HG03378 (cell line): ENCODE data around the gene APBA2.

Experiments
- ATAC-seq: cut with Tn5 transposase; IDR thresholded peaks from one replicate; pipeline ENCODE4 v1.9.1; 2021; ENCODE audit warnings: mild to moderate bottlenecking, moderate library complexity; ENCODE audit not compliant: unreplicated experiment

The APBA2 gene

DNA sequence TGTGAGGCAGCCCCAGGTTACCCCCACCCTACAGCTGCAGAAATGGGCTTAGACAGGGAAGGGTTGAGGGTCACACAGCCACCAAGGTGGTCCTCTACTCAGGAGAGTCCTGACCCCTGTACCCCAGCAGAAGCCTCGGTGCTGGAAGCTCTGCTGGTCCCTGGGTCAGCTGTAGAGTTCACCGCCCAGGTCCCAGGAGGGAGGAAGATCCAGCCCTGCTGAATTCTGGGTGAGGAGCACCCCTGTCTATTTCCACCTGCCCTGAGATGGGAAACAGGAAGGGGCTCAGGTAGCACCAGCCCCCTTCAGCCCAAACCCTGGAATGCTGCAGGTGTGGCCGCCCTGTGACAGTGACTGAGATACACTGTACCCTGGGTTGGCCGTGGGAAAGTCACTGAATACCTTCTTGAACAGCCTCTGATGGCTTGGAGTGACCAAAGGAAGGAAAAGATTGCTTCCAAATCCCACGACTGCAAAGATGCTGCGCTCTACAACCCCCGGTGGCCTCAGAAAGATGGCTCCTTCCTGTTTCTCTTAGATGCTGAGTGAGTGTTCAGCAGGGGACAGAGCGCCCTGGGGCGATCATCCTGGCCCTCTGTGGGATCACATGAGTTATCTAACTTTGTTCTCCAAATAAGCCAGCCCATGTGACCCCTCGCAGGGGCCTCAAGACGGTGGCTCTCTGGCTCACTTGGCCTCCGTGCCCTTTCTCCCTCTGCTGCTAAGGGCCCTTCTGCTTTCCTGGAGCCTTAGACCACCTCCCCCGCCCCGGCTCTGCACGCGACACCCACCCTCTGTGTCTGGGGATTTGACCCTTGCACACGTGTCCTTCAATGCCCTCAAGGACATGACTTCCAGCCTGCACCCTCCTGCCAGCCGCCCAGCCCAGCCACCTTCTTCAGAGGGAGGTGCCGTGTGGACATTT is 242.0 kb downstream of the APBA2 start:
- no peak for ATAC-seq

DNA sequence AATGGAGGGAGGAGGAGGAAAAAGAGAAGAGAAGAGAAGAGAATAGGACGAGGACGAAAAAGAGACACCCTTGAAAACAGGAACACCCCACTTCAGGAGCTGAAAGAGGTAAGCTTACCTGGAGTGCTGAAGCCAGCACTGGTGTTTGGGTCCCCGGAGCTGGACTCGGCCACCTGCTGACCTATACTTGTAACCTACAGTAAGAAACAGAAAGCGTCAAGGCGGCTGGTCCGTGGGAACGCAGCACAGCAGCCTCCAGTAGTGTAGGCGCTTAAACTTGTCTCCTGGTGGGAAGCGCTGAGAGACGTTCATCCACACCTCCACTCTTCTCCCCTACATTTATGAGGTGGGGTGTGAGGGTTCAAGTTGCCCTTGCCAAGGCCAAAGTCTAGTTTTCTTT is 242.9 kb downstream of the APBA2 start:
- ATAC-seq = no peak

DNA sequence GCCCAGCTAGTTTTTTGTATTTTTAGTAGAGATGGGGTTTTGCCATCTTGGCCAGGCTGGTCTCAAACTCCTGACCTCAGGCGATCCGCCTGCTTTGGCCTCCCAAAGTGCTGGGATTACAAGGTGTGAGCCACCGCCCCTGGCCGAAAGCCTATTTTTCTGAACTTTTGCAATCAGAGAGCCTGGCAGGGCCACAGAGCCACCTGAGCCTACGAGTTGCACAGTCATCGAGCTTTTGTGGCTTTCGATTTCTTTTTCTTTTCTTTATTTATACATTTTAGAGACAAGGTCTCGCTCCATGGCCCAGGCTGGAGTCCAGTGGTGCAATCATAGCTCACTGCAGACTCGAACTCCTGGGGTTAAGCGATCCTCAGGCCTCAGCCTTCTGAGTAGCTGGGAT is 243.4 kb downstream of the APBA2 start:
- ATAC-seq = no peak

DNA sequence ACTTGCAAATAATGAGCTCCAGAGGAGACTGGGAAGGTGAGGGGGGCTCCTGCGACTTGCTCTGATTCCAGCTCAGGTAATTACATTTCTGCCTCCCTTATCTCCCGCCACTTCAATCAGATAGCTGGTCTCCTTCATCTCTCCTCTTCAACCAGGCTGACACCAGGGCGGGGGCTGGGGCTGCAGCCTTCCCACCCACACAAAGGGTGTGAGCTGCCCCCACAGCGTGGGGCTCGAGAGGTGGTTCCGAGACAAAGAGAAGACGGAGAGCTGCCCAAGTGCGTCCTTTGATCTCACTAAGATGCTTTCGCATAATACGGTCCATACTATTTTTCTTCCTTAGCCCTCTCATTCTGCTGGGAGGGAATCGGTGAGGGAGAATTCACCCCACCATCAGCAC is 244.2 kb downstream of the APBA2 start:
- ATAC-seq = no peak

DNA sequence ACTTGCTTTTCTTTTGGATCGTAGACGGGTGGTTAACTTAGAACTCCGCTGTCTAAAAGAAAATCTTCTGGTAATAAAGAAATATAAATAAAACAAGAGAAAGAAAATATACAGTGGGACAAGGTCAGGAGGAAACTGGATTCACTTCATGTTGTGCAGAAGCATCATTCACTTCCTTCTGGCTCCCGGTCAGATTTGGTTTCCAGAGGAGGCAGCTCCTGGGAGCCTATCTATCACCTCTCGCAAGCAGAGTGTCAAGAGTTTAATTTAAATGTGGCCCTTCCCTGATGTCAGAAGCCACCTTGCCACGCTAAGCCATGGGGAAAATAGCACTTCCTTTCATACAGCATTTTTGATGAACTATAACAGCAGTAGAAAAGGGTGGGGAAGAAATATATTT is 244.7 kb downstream of the APBA2 start:
- ATAC-seq = no peak

DNA sequence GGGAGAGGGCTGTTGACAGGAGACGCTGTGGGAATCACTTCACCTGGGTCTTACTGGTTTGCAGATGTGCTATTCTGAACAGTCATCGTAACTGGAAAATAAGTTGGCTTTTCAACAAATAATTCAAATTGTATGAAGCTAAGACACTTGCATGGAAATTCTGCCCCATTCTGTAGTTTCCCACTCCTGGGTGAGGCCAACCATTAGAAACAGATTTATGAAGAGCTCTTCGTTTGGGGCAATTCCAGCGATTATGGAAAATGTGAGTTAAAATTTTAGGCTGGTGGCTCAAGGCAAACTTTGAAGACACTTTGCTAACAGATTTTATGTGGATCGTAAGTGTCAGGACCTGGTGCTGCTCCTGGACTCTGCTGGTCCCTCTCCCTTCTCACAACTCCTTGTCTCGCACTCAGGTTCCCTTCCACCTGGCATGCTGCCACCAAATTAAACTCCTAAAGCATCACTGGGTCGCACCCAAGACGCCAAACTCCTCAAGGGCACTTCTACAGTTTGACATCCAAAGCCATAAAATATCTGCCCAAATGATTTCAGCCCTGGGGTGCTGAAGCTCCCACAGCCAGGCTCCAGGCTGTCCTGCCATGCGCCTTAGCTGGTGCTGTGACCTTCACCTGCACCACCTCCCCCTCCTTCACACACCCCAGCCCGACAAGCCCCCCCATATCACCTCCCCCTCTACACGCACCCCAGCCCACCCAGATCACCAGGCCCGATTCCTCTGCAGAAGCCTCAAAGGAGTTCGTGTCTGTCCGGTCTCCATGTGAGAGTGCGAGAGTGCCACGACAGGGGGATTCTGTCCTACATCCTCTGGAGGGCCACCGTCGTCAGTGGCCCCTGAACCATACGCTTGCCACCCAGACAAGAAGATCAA is 245.4 kb downstream of the APBA2 start:
- ATAC-seq = no peak

DNA sequence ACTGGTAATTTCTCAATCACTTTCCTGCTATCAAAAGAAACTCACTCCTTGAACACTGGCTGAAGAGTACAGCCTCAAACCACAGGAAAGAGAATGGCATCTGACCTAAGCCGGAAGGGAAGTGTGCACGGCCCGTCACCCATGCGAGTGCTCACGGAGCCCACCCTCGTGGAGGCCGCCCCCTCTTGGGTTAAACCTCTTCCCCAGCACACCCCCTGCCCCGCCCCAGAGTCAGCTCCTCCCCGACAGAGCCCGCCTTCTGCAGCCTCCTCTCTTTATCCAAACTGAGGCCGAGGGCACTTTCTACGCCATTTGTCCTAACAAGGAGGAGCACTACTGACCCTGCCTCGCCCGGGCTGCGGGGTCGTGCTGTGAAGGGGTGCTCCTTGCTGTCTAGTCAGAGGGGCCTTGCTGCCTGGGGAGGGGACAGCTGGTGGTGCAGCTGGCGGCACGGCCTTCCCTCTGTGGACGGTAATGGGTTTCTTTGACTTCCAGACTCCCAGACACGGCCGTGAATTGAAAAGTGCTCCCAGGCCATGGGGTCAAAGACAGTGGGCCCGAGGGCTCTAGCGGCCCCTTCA is 246.2 kb downstream of the APBA2 start:
- ATAC-seq = no peak

DNA sequence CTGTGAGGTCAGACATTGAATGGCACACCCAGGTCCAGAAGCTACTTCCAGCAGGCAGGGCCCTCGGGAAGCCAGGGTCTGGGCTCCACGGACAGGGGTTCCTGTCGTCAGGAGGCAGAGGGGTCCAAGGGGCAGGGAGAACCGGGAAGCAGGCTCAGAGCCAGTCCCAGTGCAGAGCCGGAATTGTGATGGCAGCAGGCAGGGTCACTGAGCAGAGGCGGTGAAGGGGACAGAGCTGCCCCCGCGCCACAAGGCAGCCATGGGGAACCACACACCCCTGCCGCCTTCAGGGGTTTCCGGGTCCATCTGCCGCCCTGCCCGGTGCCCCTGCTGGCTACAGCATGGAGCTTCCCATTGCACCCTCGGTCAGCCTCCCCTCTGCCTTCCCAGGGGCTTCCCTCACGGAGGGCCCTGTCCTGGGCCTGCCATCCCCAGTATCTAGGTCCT is 247.0 kb downstream of the APBA2 start:
- no peak for ATAC-seq

DNA sequence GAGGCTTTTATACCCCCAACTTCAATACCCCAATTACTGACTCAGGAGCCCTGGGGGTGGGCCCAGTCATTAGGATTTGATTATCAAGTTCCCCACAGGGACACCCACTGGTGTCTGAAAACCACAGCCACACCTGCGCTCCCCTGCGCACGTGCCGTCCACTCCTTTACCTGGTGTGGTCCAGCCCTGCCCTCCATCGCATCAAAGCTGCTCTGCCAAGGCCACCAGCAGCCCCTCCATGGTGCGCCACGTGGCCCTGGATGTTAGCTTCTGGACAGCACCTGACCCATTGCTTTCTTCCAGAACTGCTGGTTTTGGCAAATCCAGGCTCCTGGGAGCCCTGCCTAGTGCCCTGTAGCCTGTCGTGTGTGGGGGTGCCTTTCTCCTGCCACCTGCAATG is 247.5 kb downstream of the APBA2 start:
- no peak for ATAC-seq

DNA sequence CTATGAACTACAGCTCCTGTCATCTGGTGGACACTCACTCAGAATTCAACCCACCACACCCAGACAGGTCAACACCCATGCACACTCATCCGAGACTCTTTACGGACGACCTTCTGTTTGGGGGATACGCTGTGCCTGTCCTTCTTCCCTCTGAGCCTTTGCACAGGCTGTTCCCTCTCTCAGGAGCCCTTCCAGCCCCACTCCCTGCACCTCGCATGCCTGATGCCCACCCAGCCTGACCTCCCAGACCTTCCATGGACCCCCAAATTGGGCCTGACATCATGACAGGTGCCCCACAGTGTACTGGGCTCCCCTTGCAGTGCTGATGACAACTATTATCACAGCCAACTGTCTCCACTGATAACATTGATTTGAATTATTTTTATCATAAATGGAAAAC is 248.0 kb downstream of the APBA2 start:
- no peak for ATAC-seq

DNA sequence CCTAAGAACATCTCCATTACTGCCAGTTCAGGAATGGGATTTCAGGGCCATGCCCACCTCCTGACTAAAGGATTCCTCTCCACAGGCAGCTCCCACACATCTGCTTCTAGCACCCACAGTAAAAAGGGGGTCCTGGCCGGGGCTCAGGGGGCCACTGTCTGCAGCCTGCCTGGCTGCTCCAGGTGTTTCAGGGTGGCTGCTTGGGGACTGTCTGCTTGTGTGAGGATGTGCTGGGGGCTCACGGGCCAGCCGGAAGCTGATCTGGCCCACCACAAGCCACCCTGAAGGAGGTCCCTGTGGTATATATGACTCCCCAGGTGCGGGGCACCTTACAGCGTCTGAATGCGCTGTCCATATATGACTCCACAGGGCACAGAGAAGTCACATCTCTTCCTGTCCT is 248.5 kb downstream of the APBA2 start:
- ATAC-seq = no peak

DNA sequence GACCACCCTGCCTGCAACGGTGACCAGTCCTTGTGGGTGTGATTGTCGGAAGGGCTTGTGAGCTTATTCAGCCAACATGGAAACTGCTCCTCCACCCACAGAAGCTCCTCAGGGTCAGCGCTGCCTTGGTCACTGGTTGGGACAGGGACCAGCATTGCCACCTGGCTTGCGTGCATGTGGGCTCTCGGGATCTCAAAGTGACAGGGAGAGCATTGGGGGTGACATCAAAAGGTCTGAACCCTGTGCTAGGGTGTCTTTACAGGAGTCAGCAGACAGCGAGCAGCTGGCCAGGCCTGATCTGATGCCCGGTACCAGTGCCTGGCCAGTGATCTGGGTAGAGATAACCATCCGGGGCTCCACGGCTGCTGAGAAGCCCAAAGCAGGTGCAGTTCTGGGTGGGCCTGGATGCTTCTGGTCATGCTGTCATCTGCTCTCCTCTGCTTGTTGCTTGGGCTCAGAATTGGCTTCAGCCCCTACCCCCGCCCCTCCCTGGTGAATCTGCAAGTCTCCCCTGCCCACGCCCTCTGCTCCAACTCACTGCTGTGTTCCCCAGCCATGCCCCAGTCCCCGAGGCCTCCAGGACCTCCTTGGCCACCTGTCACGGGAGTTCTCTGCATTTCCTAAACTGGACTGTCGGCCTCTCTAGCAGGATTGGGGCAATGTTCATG is 249.0 kb downstream of the APBA2 start:
- ATAC-seq = no peak

DNA sequence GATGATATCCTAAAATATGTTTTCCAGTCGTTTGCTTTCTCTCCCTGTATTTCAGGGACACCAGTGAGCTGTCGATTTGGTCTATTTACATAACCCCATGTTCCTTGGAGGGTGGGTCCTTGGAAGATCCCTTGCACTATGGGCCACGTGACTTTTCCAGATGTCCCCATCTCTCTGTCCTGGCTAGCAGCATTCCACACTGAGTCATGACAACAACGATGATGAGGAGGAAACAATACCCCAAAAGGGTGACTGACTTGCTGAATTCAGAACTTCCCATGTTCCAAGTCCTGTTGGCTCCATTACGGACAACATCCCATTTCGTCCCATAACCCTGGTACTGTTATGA is 249.5 kb downstream of the APBA2 start:
- no peak for ATAC-seq

DNA sequence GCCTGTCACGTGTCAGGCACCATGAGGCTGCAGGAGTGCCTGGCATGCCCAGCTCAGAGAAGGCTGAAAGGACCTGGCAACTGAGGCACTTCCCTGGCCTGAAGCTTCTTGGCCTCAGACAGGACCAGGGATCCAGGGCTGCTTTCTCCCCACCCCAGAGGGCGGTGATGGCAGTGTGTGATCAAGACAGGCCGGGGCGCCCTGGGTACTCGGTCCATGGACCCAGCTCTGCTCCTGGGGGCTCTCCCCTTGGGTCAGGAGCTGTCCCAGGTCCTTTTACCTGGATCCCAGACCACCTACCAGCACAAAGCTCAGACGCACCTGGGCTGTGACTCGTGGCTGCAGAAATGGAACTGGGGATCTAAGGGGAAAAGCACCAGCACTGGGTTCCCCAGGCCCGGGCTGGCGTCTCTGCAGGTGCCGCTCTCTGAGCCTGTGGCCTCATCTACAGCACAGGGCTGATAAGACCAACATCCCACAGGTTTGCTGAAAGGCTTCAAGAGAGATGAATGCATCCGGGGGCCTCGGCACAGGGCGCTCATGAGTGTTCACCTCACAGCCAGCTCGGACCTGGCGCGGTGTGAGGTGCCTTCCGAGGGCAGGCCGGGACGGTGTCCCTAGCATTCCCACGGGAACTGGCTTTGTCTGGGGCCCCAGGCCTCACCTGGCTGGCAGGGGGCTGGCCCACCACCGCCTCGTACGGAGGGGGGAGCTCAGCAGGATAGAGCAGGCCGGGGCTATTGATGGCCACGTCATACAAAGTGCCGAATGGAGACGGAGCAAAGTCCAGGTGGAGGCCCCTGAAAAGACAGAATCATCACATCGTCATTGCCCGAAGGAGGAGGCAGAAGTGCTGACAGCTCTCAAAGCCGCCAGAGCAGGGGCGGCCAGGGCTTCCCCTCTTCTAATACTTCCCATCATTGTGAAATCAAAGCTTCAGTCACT is 250.2 kb downstream of the APBA2 start:
- ATAC-seq = no peak

DNA sequence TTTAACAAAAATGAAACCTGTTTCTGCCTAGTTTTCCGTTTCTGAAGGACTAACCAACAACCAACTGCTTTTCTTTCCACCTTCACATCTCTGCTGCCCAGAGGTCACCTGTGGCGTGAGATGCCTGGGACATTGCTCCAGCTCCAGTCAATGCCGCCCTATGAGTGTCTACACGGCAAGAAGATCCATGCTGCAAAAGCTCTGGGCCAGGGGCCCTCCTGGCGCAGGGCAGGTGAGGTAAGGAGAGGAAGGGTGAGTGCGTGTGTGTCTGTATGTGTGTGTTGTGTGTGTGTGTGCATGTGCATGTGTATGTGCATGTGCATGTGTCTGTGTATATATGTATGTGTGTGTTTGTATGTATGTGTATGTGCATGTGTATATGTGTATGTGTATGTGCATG is 252.5 kb downstream of the APBA2 start:
- ATAC-seq = no peak

DNA sequence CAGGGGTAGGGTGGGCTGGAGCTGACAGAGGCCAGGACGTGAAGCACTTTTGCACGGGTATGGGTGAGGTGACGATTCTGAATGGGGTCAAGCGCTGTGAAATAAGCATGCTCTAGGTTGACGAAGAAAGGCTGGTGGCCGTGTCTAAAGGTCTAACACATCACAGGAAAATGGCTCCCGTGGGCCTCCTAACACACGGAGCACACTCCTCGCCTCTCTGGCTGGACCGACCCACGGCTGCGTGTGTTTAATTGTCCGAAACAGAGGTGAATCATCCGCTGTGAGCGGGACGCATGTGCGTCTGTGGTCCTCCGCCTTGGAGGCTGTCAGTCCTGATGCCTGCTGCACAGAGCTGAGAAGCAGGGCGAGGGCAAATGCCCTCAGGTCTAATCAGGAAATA is 253.3 kb downstream of the APBA2 start:
- no peak for ATAC-seq

DNA sequence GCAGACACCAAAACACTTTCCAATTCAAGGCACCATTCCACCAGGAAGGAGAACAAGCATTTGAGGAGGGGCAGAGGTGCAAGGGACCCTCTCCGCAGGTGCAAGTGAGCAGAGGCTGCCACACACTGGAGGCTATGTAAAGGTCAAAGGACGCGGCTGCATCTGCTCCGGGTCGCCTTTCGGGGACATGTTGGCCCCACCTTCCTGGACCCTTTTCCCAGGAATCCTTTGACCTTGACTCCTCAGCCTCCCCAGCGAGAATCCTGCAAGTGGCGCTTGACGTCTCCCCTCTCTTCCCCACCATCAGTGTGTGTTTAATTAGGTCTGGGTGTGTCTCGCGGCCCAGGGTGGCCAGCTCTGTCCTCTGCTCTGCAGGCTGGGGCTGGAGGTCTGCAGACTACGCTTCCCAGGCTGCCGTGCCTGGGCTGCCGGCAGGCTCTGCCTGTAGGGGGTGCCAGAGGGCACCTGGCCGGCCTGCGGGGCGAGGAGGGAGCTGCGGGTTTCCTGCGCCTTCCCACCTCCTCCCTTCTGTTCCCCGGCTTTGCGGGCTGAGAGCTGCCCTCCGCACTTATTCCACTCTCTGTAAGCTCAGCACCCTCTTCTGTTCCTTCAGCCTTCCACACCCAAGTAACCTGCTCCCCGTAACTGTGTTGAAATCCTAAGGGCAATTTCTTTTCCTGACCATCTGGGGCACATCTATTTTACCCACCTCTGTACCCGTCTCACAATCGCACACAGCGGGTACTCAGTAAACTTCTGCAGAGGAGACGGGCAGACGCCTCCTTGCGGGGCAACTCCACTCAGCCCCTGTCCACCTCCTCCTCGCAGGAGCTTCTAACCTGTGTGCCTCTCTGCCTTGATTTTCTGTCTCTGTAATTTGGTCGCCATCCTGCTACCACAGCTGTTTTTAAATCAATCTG is 254.0 kb downstream of the APBA2 start:
- no peak for ATAC-seq

DNA sequence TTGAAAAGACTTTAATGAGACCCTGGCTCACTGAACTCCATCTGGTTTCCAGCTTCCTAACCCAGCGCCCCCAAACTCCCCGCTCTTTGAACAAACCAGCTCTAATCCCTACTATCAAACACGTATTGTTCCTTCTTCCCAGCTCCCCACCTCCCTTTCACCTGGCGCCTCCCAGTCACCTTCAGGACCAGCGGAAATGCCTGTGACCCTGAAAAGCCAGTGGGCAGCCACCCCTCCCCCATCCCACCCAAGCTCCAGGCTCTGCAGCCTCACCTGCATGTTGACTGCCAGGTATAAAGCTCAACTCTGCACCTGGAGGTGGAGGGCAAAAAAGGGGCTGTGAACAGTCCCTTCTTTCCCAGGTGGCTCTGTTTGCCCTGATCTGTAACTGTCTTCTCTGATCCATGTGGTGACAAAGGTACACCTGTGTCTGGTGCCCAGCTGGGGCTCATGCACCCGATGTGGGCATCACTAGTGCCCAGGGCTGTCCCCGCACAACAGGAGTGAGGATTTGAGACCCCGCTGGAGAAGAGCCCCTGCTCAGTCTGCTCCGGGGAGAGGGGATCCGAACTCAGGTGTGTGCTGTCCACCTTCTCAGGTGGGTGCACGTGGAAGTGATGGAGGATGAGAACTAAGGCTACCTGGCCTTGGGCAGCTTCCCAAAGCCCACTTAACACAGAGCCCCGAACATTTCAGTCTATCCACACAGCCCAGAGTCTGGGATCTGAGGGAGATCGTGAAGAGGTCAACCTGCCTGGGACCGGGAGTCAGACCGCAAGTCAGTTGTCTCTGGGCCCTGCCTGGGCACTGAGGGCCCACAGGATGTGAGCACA is 254.9 kb downstream of the APBA2 start:
- ATAC-seq = no peak
